Measurements from ENCODE around the gene LNP1. TPM values are rescaled to one million over a fixed set of nuclear protein-coding genes. Genes with fewer than 3 reads are reported as not detected.
A peak's percentile ranks its signal among the peaks of the same experiment; 100 is the strongest.

LNP1 gene
- total RNA-seq, 6 experiments from 2014 or later = 0.89 to 1.9 (median 1.7) TPM

GRCh38 chr3:100376301-100376700, 25.0 kb upstream of the LNP1 start:
- intact Hi-C loops (cut with DNase I) = no loop called here
- ATAC-seq = no peak
- 94% methylated on average over 4 of the region's 4 CpGs for WGBS (ENCODE audit: insufficient coverage, low coverage, low lambda C conversion rate, missing lambda C conversion rate)

DNA sequence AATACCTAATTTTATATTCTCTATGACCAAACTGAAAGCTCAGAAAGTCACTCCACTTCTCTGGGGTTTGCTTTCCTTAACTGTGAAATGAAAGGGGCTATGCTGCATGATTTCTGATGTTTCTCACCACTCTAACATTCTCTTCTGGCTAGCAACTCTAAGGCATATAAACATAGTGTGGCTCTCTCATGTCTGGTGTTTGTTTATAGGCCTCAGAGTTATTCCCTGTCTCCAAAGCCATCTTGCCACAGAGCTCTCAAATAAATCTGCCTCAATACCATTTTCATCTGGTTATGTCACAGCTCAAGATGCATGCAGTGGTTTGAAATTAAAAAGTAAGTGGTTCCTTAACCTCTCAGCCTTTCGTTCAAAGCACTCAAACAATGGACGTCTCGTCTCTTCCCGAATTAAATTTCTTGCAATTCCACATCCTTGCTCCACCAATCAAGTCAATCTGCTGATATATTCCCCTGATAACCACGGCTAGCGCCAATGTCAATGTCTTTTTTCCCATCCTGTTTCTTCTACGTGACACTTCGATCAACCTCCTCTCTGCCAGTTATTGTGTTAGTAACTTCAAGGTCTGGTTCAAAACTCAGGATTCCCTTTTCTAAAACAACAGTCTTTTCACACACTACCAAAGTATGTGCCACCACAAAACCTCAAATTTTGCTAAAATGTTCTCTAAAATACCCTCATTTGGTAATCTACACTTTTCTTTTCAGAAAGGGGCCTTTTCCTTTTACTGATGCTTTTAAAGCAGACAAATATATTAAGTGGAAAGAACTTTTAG, 16.4 kb upstream of the LNP1 start:
- intact Hi-C loops (cut with DNase I) = no loop called here
- no peak for TF ChIP-seq POLR2A (IDR thresholded peaks at IDR 0.05)
- no peak overlapping the region for H3K4me3 ChIP-seq
- no peak overlapping the region for H3K27ac ChIP-seq
- DNase-seq = no peak
- H3K36me3 ChIP-seq = peaks cover 0 to 55% (median 19%) of the 10 kb centered on the region in 4 donors
- WGBS (ENCODE audit: insufficient coverage, low coverage, low lambda C conversion rate, missing lambda C conversion rate) = over 99% methylated on average over 8 of the region's 8 CpGs
- H3K9me3 ChIP-seq = peaks cover 0 to 7% (median 3%) of the 10 kb centered on the region in 4 donors
- peaks cover 0 to 19% (median 7%) of the 10 kb centered on the region in 4 donors for H3K4me1 ChIP-seq
- no peaks in the 10 kb centered on the region for H3K27me3 ChIP-seq
- no peak for ATAC-seq

More at GRCh38 chr3:100376301-100376700, 25.0 kb upstream of the LNP1 start:
- Histone ChIP-seq H3K27ac (no peak overlapping the region), H3K9me3 (no peaks in the 10 kb centered on the region), H3K36me3 (peaks cover 5 to 57% (median 21%) of the 10 kb centered on the region in 4 donors), H3K4me1 (peaks cover 0 to 22% (median 4%) of the 10 kb centered on the region in 4 donors), H3K27me3 (no peaks in the 10 kb centered on the region), H3K4me3 (no peak overlapping the region)
- TF ChIP-seq POLR2A (IDR thresholded peaks at IDR 0.05) = no peak
- TF ChIP-seq CTCF (IDR thresholded peaks at IDR 0.05) = no peak
- no peak for DNase-seq

DNA sequence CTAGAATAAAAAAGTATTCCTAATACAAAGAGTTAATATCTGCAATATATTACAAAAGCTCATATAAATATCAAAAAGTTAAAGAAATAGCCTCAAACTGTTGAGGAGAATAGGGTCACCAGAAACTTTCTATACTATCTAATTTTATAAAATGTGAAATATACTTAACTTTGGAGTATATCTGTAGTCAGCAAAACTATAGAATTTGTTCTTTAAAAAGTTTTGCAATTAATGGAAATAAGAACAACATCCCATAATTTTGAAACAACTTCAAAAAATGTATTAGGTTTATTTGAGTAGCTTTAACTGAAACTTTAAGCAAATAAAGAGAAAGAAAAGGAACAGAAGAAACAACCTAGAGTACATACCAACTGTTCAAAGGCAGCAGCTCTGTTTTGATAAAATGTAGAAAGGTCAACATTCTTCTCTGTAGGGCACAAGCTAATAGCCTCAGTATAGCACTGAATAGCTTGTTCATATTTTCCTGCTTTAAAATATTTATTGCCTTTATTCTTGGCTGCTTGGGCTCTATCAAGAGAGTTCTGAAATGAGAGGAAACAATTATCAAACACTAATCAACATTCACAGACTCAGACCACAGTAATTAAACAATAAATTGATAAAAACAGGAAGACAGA, 14.8 kb upstream of the LNP1 start:
- Histone ChIP-seq H3K4me3 (no peak overlapping the region), H3K36me3 (peaks cover 0 to 41% (median 12%) of the 10 kb centered on the region in 4 donors), H3K27me3 (no peaks in the 10 kb centered on the region), H3K27ac (peak overlapping the region in 1 of 3 donors; percentile 7), H3K4me1 (peaks cover 0 to 24% (median 7%) of the 10 kb centered on the region in 4 donors), H3K9me3 (peaks cover 0 to 7% (median 3%) of the 10 kb centered on the region in 4 donors)
- no peak for DNase-seq
- intact Hi-C loops (cut with DNase I) = no loop called here
- peak; percentile 71 to 83 (median 76) for ATAC-seq
- TF ChIP-seq CTCF (IDR thresholded peaks at IDR 0.05) = no peak
- TF ChIP-seq POLR2A (IDR thresholded peaks at IDR 0.05) = no peak

- Histone ChIP-seq H3K4me1 (peaks cover 0 to 33% (median 7%) of the 10 kb centered on the region in 4 donors), H3K27ac (no peak overlapping the region), H3K27me3 (no peaks in the 10 kb centered on the region), H3K9me3 (peaks cover 0 to 7% (median 3%) of the 10 kb centered on the region in 4 donors), H3K4me3 (no peak overlapping the region), H3K36me3 (peaks cover 0 to 18% (median 6%) of the 10 kb centered on the region in 4 donors)
- no peak for ATAC-seq
- WGBS (ENCODE audit: insufficient coverage, low coverage, low lambda C conversion rate, missing lambda C conversion rate) = 100% methylated on average over 1 of the region's 1 CpG
- no peak for TF ChIP-seq POLR2A (IDR thresholded peaks at IDR 0.05)
- DNase-seq = no peak
- intact Hi-C loops (cut with DNase I) = no loop called here
These were observed 12.3 kb upstream of the LNP1 start for GRCh38 chr3:100389025-100389424.

- H3K27me3 ChIP-seq = no peaks in the 10 kb centered on the region
- TF ChIP-seq POLR2A (IDR thresholded peaks at IDR 0.05) (no peak), CTCF (IDR thresholded peaks at IDR 0.05) (no peak)
- WGBS (ENCODE audit: insufficient coverage, low coverage, low lambda C conversion rate, missing lambda C conversion rate) = 39% methylated on average over 2 of the region's 2 CpGs
- no peaks in the 10 kb centered on the region for H3K36me3 ChIP-seq
- H3K9me3 ChIP-seq = no peaks in the 10 kb centered on the region
- H3K27ac ChIP-seq = no peak overlapping the region
- H3K4me1 ChIP-seq = peaks cover 0 to 49% (median 7%) of the 10 kb centered on the region in 4 donors
- no peak overlapping the region for H3K4me3 ChIP-seq
- intact Hi-C loops (cut with DNase I) = no loop called here
- ATAC-seq = no peak
- DNase-seq = no peak
These were observed 5.5 kb upstream of the LNP1 start for GRCh38 chr3:100395679-100396431.

All from right lobe of liver (tissue), 6 donors.